Lower leg skin (tissue), 4 donors: ENCODE results near the gene BMAL2. TPM values are rescaled to one million over a fixed set of nuclear protein-coding genes. Genes with fewer than 3 reads are reported as not detected.

Experiments used
- DNase-seq, 2 donors: peaks; one replicate each; pipeline ENCODE4 v3.0.0-alpha.2; 2019; ENCODE audit warnings: low spot score in 2 of 2
- H3K4me3 ChIP-seq: fragments of 200-600 bp; sonication (generic); 2 replicates; pipeline ENCODE4 v1.5.1; 2017; ENCODE audit warnings: mild to moderate bottlenecking, low read depth; ENCODE audit not compliant: poor library complexity, severe bottlenecking
- CTCF ChIP-seq, 3 donors: fragments of 450-650 bp; IDR thresholded peaks; one replicate each; pipeline ENCODE4 v1.5.1; 2016; ENCODE audit warnings: antibody characterized with exemption in 3 of 3, mild to moderate bottlenecking in 3 of 3, moderate library complexity in 2 of 3
- POLR2A ChIP-seq, 2 donors: fragments of 450-650 bp; IDR thresholded peaks; one replicate each; pipeline ENCODE4 v1.6.1; 2016 to 2017; ENCODE audit warnings: antibody characterized with exemption in 2 of 2, mild to moderate bottlenecking in 1 of 2, moderate library complexity in 1 of 2
- WGBS, 2 donors: methylation state at CpG; one replicate each; pipeline ENCODE4 v1.1.5; 2018; 5-methylcytosine and 5-hydroxymethylcytosine counted together
- intact Hi-C: fragments of 100-400 bp; cut with DNase I; formaldehyde crosslinking; loops from one replicate; pipeline ENCODE4 v1.15.0; 2023; ENCODE audit warnings: low total_unique reads
- total RNA-seq, 4 donors: library from RNA; depleted of rRNA; stranded (reverse); fragments of >200 nt; gene quantifications; one replicate each; pipeline ENCODE4 v1.1.0, GENCODE V29; 2016

BMAL2 gene
- total RNA-seq, result 10 to 100 TPM; 11.6 to 24.2 (median 19.1) TPM

GRCh38 chr12:27332714-27333402 is at the start of gene BMAL2:
BMAL2 (plus strand) TSS chr12:27332836; CDS start chr12:27333073, 237 bp downstream.
- H3K4me3 ChIP-seq, result peak within 1 kb of the TSS; percentile 69
- TF ChIP-seq POLR2A (IDR thresholded peaks at IDR 0.05) (no peak), CTCF (IDR thresholded peaks at IDR 0.05) (no peak)
- 0% methylated on average over 13 to 37 of the region's 96 CpGs for WGBS, 2 donors
- intact Hi-C loops, result no loop called here
- no peak for DNase-seq

DNA sequence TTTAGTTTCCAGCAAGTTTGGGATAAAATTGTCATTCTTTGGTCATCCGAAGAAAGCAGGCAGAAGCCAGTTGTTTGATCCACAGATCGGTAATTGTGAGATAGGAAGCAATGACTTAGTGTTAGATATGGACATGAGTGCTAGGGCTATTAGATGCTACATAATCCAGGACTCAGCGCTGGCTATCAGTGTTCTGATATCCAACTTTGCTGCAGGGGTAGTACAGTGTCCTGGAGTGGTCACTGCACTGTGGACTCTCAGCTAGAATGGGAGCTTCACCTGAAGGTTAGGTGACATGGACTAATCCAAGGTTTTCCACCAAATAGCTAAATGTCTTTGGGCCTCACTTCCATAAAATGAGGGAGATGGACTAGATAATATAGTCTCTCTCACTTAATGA is 48.6 kb upstream of the BMAL2 start:
- 95 to 96% methylated on average over 3 of the region's 3 CpGs for WGBS, 2 donors
- TF ChIP-seq POLR2A (IDR thresholded peaks at IDR 0.05) (no peak), CTCF (IDR thresholded peaks at IDR 0.05) (no peak)
- H3K4me3 ChIP-seq, result no peak overlapping the region
- no peak for DNase-seq
- intact Hi-C loops, result no loop called here

DNA sequence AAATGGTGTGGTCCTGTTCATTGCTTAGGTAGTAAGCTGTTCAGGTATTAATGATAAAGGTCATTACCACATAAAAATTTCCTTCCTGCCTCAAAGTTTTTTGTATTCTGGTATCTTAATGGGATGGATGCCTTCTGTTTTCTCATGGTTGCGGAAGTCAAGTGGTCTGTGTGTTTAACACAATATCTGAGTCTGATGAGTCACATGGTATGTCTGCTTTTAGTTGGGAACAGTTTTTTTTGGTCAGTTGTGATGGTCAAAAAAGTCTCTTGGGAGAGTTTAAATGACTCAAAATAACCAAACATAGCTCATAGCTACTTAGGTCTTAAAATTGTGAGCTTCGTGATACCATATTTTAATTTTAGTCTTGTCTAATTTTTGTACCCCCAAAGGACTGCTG is 47.9 kb upstream of the BMAL2 start:
- intact Hi-C loops, result no loop called here
- WGBS, 2 donors, result 60 to 73% methylated on average over 2 of the region's 2 CpGs
- TF ChIP-seq CTCF (IDR thresholded peaks at IDR 0.05), result no peak
- no peak for TF ChIP-seq POLR2A (IDR thresholded peaks at IDR 0.05)

GRCh38 chr12:27285403-27285802 is 47.2 kb upstream of the BMAL2 start:
- intact Hi-C loops, result no loop called here

More for the DNA sequence above, 47.9 kb upstream of the BMAL2 start:
- no peak overlapping the region for H3K4me3 ChIP-seq
- no peak for DNase-seq

DNA sequence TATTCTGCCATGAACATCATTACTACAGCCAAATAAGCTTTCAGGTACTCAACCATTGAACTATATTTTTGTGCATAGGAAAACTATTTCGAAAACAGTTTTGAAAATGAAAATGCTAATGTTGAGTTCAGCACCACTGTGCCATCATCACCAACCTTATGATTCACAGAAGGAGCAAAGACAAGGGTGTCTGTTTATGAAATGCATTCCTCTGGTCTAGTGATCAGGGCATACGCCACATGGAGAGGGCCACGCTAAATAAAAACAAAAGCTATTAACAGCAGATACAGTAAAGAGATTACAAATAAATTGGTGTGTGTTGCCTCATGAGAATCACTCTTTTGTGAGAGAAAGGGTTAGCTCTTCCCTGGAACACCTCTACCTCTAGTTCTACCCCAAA is 43.2 kb upstream of the BMAL2 start:
- TF ChIP-seq CTCF (IDR thresholded peaks at IDR 0.05), result no peak
- no peak for TF ChIP-seq POLR2A (IDR thresholded peaks at IDR 0.05)
- 91 to 93% methylated on average over 3 of the region's 3 CpGs for WGBS, 2 donors
- intact Hi-C loops, result no loop called here
- DNase-seq, result no peak
- H3K4me3 ChIP-seq, result no peak overlapping the region

More at GRCh38 chr12:27285403-27285802, 47.2 kb upstream of the BMAL2 start:
- no peak for TF ChIP-seq POLR2A (IDR thresholded peaks at IDR 0.05)
- no peak for TF ChIP-seq CTCF (IDR thresholded peaks at IDR 0.05)
- DNase-seq, result no peak
- H3K4me3 ChIP-seq, result no peak overlapping the region
- 84 to 91% methylated on average over 1 of the region's 1 CpG for WGBS, 2 donors
